Measurements from ENCODE around the gene C1QTNF8. TPM values are rescaled to one million over a fixed set of nuclear protein-coding genes. Genes with fewer than 3 reads are reported as not detected.

The C1QTNF8 gene
- total RNA-seq, 1 donor from 2014 or later = not detected

DNA sequence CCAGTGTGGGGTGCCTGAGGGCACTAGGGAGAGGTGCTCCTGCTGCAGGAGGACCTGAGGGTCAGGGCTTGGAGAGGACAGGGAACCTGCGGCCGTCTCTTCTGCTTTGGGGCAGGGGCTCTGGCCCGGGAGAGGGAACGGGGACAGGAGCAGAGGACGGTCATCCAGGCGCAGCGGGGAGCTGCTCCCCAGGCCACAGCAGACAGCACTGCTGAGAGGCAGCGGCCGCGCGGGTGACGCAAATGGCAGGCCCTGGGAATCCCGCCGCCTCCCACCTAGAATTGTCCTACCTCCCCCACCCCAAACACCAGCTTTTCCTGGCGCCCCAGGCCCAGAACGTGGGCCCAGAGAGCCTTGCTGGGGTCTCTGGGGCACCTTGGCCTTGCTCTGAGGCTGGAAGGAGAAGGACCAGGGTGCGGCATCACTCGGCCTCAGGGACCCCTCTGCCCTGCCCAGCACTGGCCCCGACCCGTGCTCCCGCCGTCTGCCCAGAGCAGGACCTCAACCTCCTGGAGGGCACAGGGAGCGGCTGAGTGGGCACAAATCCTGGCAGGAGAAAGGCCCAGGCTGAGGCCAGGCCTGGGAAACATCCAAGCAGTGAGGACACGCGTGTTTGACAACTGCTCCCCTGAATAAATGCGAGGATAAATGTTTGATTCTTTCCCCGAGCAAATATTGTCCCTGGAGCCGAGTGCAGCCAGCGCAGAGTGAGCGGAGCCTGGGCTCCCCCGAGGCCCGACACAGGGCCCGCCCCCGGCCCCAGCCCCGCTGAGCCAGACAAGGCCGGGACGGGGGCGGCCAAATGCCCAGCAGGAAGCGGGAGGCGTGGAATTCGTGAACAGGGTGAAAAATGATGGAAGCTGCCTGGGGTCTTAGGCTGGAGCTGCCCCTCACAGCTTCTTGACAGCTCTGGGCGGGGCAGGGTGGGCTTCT is 15.0 kb downstream of the C1QTNF8 start:
- Mint-ChIP-seq H3K4me1 (ENCODE audit: low read depth, unreplicated experiment) (peaks cover 10% of the 10 kb centered on the region), H3K27me3 (ENCODE audit: unreplicated experiment) (peaks cover 12% of the 10 kb centered on the region), H3K36me3 (ENCODE audit: unreplicated experiment) (peaks cover 10% of the 10 kb centered on the region), H3K9me3 (ENCODE audit: unreplicated experiment) (peaks cover 21% of the 10 kb centered on the region), H3K27ac (ENCODE audit: unreplicated experiment) (no peak overlapping the region), H3K4me3 (ENCODE audit: unreplicated experiment) (no peak overlapping the region)
- peak; percentile 24 for DNase-seq
- TF ChIP-seq, protein P1, sequence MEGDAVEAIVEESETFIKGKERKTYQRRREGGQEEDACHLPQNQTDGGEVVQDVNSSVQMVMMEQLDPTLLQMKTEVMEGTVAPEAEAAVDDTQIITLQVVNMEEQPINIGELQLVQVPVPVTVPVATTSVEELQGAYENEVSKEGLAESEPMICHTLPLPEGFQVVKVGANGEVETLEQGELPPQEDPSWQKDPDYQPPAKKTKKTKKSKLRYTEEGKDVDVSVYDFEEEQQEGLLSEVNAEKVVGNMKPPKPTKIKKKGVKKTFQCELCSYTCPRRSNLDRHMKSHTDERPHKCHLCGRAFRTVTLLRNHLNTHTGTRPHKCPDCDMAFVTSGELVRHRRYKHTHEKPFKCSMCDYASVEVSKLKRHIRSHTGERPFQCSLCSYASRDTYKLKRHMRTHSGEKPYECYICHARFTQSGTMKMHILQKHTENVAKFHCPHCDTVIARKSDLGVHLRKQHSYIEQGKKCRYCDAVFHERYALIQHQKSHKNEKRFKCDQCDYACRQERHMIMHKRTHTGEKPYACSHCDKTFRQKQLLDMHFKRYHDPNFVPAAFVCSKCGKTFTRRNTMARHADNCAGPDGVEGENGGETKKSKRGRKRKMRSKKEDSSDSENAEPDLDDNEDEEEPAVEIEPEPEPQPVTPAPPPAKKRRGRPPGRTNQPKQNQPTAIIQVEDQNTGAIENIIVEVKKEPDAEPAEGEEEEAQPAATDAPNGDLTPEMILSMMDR (IDR thresholded peaks at IDR 0.05; ENCODE audit: partially characterized antibody, unreplicated experiment) = no peak

DNA sequence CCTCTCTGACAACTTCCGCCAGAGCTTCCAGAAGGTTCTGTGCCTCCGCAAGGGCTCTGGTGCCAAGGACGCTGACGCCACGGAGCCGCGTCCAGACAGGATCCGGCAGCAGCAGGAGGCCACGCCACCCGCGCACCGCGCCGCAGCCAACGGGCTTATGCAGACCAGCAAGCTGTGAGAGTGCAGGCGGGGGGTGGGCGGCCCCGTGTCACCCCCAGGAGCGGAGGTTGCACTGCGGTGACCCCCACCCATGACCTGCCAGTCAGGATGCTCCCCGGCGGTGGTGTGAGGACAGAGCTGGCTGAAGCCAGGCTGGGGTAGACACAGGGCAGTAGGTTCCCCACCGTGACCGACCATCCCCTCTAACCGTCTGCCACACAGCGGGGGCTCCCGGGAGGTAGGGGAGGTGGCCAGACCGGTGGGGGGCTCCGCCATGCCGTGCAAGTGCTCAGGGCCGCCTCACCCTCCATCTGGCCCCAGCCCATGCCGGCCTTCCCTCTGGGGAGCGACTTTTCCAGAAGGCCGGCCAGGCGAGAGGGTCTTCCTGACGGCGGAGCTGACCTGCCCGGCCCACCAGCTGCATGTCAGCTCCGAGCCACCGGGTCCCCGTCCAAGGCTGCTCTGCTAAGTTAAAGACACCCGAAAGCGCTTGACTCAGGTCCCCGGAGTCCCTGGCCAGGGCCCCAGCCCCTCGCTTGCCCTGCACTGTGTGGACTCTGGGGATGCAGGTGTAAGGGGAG is 16.1 kb downstream of the C1QTNF8 start:
- TF ChIP-seq, protein P1 (IDR thresholded peaks at IDR 0.05; ENCODE audit: partially characterized antibody, unreplicated experiment) = no peak
- Mint-ChIP-seq H3K4me3 (ENCODE audit: unreplicated experiment) (no peak overlapping the region), H3K27ac (ENCODE audit: unreplicated experiment) (no peak overlapping the region), H3K9me3 (ENCODE audit: unreplicated experiment) (peaks cover 14% of the 10 kb centered on the region), H3K27me3 (ENCODE audit: unreplicated experiment) (peaks cover 8% of the 10 kb centered on the region), H3K4me1 (ENCODE audit: low read depth, unreplicated experiment) (peaks cover 10% of the 10 kb centered on the region), H3K36me3 (ENCODE audit: unreplicated experiment) (peaks cover under 1% of the 10 kb centered on the region)
- peak; percentile 29 for DNase-seq

DNA sequence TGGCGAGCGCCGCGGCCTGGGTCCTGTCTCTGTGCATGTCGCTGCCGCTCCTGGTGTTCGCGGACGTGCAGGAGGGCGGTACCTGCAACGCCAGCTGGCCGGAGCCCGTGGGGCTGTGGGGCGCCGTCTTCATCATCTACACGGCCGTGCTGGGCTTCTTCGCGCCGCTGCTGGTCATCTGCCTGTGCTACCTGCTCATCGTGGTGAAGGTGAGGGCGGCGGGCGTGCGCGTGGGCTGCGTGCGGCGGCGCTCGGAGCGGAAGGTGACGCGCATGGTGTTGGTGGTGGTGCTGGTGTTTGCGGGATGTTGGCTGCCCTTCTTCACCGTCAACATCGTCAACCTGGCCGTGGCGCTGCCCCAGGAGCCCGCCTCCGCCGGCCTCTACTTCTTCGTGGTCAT is 16.7 kb downstream of the C1QTNF8 start:
- TF ChIP-seq, protein P1 (IDR thresholded peaks at IDR 0.05; ENCODE audit: partially characterized antibody, unreplicated experiment) = no peak
- DNase-seq = no peak
- H3K27me3 Mint-ChIP-seq (ENCODE audit: unreplicated experiment) = peaks cover 8% of the 10 kb centered on the region
- H3K27ac Mint-ChIP-seq (ENCODE audit: unreplicated experiment) = no peak overlapping the region
- H3K4me1 Mint-ChIP-seq (ENCODE audit: low read depth, unreplicated experiment) = peaks cover 10% of the 10 kb centered on the region
- no peaks in the 10 kb centered on the region for H3K36me3 Mint-ChIP-seq (ENCODE audit: unreplicated experiment)
- H3K4me3 Mint-ChIP-seq (ENCODE audit: unreplicated experiment) = no peak overlapping the region
- peaks cover 14% of the 10 kb centered on the region for H3K9me3 Mint-ChIP-seq (ENCODE audit: unreplicated experiment)

DNA sequence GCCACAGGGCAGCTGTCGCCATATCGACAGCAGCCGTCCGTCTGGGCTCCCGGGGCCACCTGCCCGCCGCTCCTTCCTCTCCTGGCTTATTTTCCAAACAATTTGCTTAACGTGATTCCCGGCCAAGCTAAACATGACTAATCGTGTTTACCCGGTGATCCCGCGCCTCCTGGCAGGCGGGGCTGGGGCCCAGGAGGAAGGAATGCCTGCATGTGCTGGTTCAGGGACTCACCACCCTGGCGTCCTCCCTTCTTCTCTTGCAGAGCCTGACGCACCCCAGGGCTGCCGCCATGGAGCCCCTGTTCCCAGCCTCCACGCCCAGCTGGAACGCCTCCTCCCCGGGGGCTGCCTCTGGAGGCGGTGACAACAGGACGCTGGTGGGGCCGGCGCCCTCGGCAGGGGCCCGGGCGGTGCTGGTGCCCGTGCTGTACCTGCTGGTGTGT is 17.4 kb downstream of the C1QTNF8 start:
- Mint-ChIP-seq H3K27me3 (ENCODE audit: unreplicated experiment) (peaks cover 8% of the 10 kb centered on the region), H3K36me3 (ENCODE audit: unreplicated experiment) (no peaks in the 10 kb centered on the region), H3K9me3 (ENCODE audit: unreplicated experiment) (peaks cover 14% of the 10 kb centered on the region), H3K4me3 (ENCODE audit: unreplicated experiment) (no peak overlapping the region), H3K4me1 (ENCODE audit: low read depth, unreplicated experiment) (peaks cover 10% of the 10 kb centered on the region), H3K27ac (ENCODE audit: unreplicated experiment) (peak overlapping the region; percentile 78)
- TF ChIP-seq, protein P1 (IDR thresholded peaks at IDR 0.05; ENCODE audit: partially characterized antibody, unreplicated experiment) = no peak
- DNase-seq = peak; percentile 70

Data from glutamatergic neuron (in vitro differentiated cells).